ENCODE data around the gene NDFIP1. TPM values are rescaled to one million over a fixed set of nuclear protein-coding genes. Genes with fewer than 3 reads are reported as not detected.

The NDFIP1 gene
- total RNA-seq, 1 experiment from 2014 or later, result 27.6 TPM

- H3K27me3 Mint-ChIP-seq (ENCODE audit: low read depth), result no peaks in the 10 kb centered on the region
- peaks cover 4% of the 10 kb centered on the region for H3K9me3 Mint-ChIP-seq
- peak overlapping the region; percentile 65; the same call in 1 of the 2 replicates for H3K27ac Mint-ChIP-seq
- peak overlapping the region; percentile 24; the same call in 1 of the 2 replicates for H3K4me3 Mint-ChIP-seq
- CTCF ChIA-PET, result interaction anchor here (0.6 to 1.9 kb wide), 39 partner anchors 12 to 561 kb away, joined by 3 to 18 read pairs (median 4); partner anchors contain the start of genes PCDH12 and SPRY4
- H3K4me1 Mint-ChIP-seq, result peaks cover 57% of the 10 kb centered on the region
- H3K36me3 Mint-ChIP-seq, result peaks cover 18% of the 10 kb centered on the region
- ATAC-seq (peak; percentile 76), DNase-seq (ENCODE audit: low spot score) (no peak)
- TF ChIP-seq RORB (CRISPR knock-in tag; IDR thresholded peaks at IDR 0.05) (no peak), ZNF317 (CRISPR knock-in tag; IDR thresholded peaks at IDR 0.05; ENCODE audit: borderline replicate concordance, low read depth) (no peak), TEAD1 (CRISPR knock-in tag; IDR thresholded peaks at IDR 0.05) (no peak), MLX (CRISPR knock-in tag; IDR thresholded peaks at IDR 0.05) (no peak), ESRRA (CRISPR knock-in tag; IDR thresholded peaks at IDR 0.05; ENCODE audit: borderline replicate concordance) (no peak), HMGXB4 (CRISPR knock-in tag; IDR thresholded peaks at IDR 0.05) (no peak), ERG (CRISPR knock-in tag; IDR thresholded peaks at IDR 0.05) (no peak), ZNF425 (CRISPR knock-in tag; conservative IDR thresholded peaks at IDR 0.05) (no peak), ZNF396 (CRISPR knock-in tag; IDR thresholded peaks at IDR 0.05; ENCODE audit: borderline replicate concordance) (no peak), ATF2 (CRISPR knock-in tag; IDR thresholded peaks at IDR 0.05; ENCODE audit: borderline replicate concordance, low read depth) (no peak), ZNF423 (CRISPR knock-in tag; IDR thresholded peaks at IDR 0.05) (no peak), GRHL2 (CRISPR knock-in tag; IDR thresholded peaks at IDR 0.05; ENCODE audit: insufficient replicate concordance, severe bottlenecking) (no peak), GABPB1 (CRISPR knock-in tag; IDR thresholded peaks at IDR 0.05) (no peak), FOXP1 (CRISPR knock-in tag; IDR thresholded peaks at IDR 0.05; ENCODE audit: borderline replicate concordance) (no peak), EMX1 (CRISPR knock-in tag; IDR thresholded peaks at IDR 0.05) (no peak), ZNF416 (CRISPR knock-in tag; IDR thresholded peaks at IDR 0.05) (no peak), MAX (CRISPR knock-in tag; IDR thresholded peaks at IDR 0.05) (no peak), FOXJ3 (CRISPR knock-in tag; IDR thresholded peaks at IDR 0.05; ENCODE audit: borderline replicate concordance) (no peak), ATF3 (CRISPR knock-in tag; conservative IDR thresholded peaks at IDR 0.05) (no peak), CDX4 (CRISPR knock-in tag; IDR thresholded peaks at IDR 0.05; ENCODE audit: borderline replicate concordance) (no peak)
- POLR2A ChIA-PET, result no interaction called here
Observed at GRCh38 chr5:142152384-142152732, 43.8 kb downstream of the NDFIP1 start.
